Panc1 (cell line): ENCODE data around the gene HRH3. TPM values are rescaled to one million over a fixed set of nuclear protein-coding genes. Genes with fewer than 3 reads are reported as not detected.

Experiments used
- ATAC-seq: fragments of 200-7000 bp; cut with Tn5 transposase; 2 replicates; pipeline ENCODE4 v1.9.1; 2020; ENCODE audit warnings: mild to moderate bottlenecking, moderate library complexity
- BruUV-seq: library from RNA; stranded (reverse); fragments of 400-500 nt; replicated peaks from 2 replicates; lab custom pipeline; 2021; lab: Mats Ljungman, UMichigan
- CTCF ChIA-PET: fragments of 300-600 bp; sonication (Branson Sonifier 250); formaldehyde crosslinking; loops from one replicate; lab custom pipeline; 2022; ENCODE audit warnings: antibody characterized with exemption; lab: Charles Lee
- POLR2A ChIA-PET: fragments of 300-600 bp; sonication (Branson Sonifier 250); formaldehyde crosslinking; loops from one replicate; lab custom pipeline; 2022; ENCODE audit warnings: antibody characterized with exemption; lab: Charles Lee
- DNase-seq: peaks from one replicate; pipeline ENCODE4 v3.0.0-alpha.2; 2010; ENCODE audit warnings: low read depth, low spot score
- H3K27ac ChIP-seq: 2 replicates; pipeline ENCODE4 v1.5.1; 2011; ENCODE audit warnings: mild to moderate bottlenecking, low read length, inconsistent platforms
- H3K27me3 ChIP-seq: fragments of 200-500 bp; sonication (Bioruptor generic); 2 replicates; pipeline ENCODE4 v1.6.0; 2014; ENCODE audit warnings: low read length, inconsistent platforms; ENCODE audit not compliant: control insufficient read depth, insufficient read depth
- H3K36me3 ChIP-seq: fragments of 200-500 bp; sonication (Bioruptor generic); 2 replicates; pipeline ENCODE4 v1.5.1; 2014; ENCODE audit warnings: inconsistent platforms, mild to moderate bottlenecking, low read length, moderate library complexity; ENCODE audit not compliant: control insufficient read depth, insufficient read depth
- H3K4me1 ChIP-seq: 2 replicates; pipeline ENCODE4 v1.5.1; 2011; ENCODE audit warnings: inconsistent platforms, mild to moderate bottlenecking, low read length, moderate library complexity; ENCODE audit not compliant: control insufficient read depth, insufficient read depth
- H3K4me3 ChIP-seq, 2 experiments: 2 replicates each; pipeline ENCODE4 v1.5.1; 2011 to 2012; ENCODE audit warnings: low read depth in 2 of 2, low read length in 2 of 2, mild to moderate bottlenecking in 2 of 2, inconsistent platforms in 1 of 2, moderate library complexity in 1 of 2
- H3K9me3 ChIP-seq: fragments of 200-500 bp; sonication (Bioruptor generic); 2 replicates; pipeline ENCODE4 v1.5.1; 2014; ENCODE audit warnings: low read depth, mild to moderate bottlenecking, inconsistent platforms, low read length, moderate library complexity; ENCODE audit not compliant: control insufficient read depth, insufficient read depth
- CTCF ChIP-seq: fragments of 450-650 bp; IDR thresholded peaks from 2 replicates; pipeline ENCODE4 v1.5.1; 2017; ENCODE audit warnings: mild to moderate bottlenecking
- POLR2AphosphoS5 ChIP-seq: IDR thresholded peaks from 2 replicates; pipeline ENCODE4 v1.6.1; 2012; ENCODE audit warnings: mild to moderate bottlenecking, low read depth, low read length, moderate library complexity
- REST ChIP-seq, 2 experiments: IDR thresholded peaks; 2 replicates each; pipeline ENCODE4 v1.6.1; 2011 to 2012; ENCODE audit warnings: low read depth in 2 of 2, control low read depth in 1 of 2, low read length in 1 of 2, mild to moderate bottlenecking in 1 of 2, moderate library complexity in 1 of 2; ENCODE audit not compliant: insufficient read depth in 1 of 2
- SIN3A ChIP-seq: IDR thresholded peaks from 2 replicates; pipeline ENCODE4 v1.6.1; 2012; ENCODE audit warnings: low read depth, mild to moderate bottlenecking, low read length, moderate library complexity, borderline replicate concordance; ENCODE audit not compliant: insufficient read depth
- TCF7L2 ChIP-seq: IDR thresholded peaks from 2 replicates; pipeline ENCODE4 v1.6.1; 2011; ENCODE audit warnings: mild to moderate bottlenecking, low read depth, low read length, inconsistent platforms
- in situ Hi-C: cut with HindIII; loops from 2 replicates; pipeline ENCODE4 v1.10.0; 2016; ENCODE audit warnings: low sequenced_read_pairs, low pct_unique_long_range_greater_than_20kb
- intact Hi-C: fragments of 100-400 bp; cut with micrococcal nuclease; formaldehyde crosslinking; loops from one replicate; pipeline ENCODE4 v1.10.0; 2022; ENCODE audit not compliant: unreplicated experiment
- total RNA-seq: library from RNA; stranded (reverse); gene quantifications from one replicate; pipeline ENCODE4 v1.2.1, GENCODE V29; 2021; ENCODE audit not compliant: unreplicated experiment

The HRH3 gene
- total RNA-seq, 1 experiment from 2014 or later: 0.10 TPM

DNA sequence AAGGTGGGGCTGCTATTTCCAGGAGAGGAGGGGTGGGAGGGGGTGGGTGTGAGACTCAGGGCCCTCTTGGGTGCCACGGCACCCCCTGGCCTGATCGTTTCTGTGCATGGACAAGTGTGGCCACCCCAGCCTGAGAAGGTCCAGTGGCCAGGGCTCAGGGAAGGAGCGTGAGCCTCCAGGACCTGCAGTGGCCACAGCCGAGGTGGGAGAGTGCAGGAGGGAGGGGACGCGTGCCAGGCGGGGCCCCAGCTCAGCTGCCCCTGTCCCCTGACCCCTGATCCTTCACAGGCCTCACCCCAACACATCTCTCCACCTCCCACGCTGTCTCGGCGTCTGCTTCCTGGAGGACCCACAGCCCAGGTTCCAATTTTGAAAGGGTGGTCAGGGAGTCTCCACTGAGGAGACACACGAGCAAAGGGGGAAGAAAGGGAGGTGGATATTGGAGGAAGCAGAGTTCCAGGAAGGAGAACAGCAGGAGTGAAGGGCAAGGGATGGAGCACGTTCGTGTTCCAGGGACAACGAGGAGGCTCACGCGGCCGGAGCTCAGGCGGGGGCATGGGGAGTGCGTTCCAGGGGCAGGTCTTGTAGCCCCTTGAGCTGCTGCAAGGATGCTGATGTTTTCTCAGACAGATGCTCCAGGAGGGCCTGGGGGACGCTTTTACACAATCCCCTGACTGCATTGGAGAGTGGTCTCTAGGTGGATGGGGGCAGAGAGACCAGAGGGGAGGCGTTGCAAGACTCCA lies 4.2 kb upstream of the HRH3 start:
- intact Hi-C loops: no loop called here
- POLR2A ChIA-PET: no interaction called here
- H3K4me1 ChIP-seq: no peaks in the 10 kb centered on the region; the same call in none of the 2 replicates
- CTCF ChIA-PET: no interaction called here
- in situ Hi-C loops: no loop called here
- no TSS peak for BruUV-seq
- no peaks in the 10 kb centered on the region for H3K36me3 ChIP-seq
- H3K27me3 ChIP-seq: no peaks in the 10 kb centered on the region; the same call in 1 of the 2 replicates
- H3K9me3 ChIP-seq: no peaks in the 10 kb centered on the region
- ATAC-seq: no peak
- no peak overlapping the region for H3K4me3 ChIP-seq
- H3K27ac ChIP-seq: no peak overlapping the region
- TF ChIP-seq REST (IDR thresholded peaks at IDR 0.05; ENCODE audit: insufficient read depth in 1 of 2, low read depth in 2 of 2, low read length in 1 of 2): no peak
- DNase-seq: no peak

GRCh38 chr20:62223571-62223970 lies 3.5 kb upstream of the HRH3 start:
- Histone ChIP-seq H3K36me3 (no peaks in the 10 kb centered on the region), H3K4me3 (no peak overlapping the region), H3K9me3 (no peaks in the 10 kb centered on the region), H3K27ac (no peak overlapping the region), H3K27me3 (no peaks in the 10 kb centered on the region; the same call in 1 of the 2 replicates), H3K4me1 (no peaks in the 10 kb centered on the region; the same call in none of the 2 replicates)
- CTCF ChIA-PET: no interaction called here
- POLR2A ChIA-PET: no interaction called here
- no peak for ATAC-seq
- TF ChIP-seq TCF7L2 (no peak), POLR2AphosphoS5 (no peak), REST (IDR thresholded peaks at IDR 0.05; ENCODE audit: insufficient read depth in 1 of 2, low read depth in 2 of 2, low read length in 1 of 2) (no peak), SIN3A (no peak), CTCF (no peak)
- no peak for DNase-seq
- intact Hi-C loops: no loop called here
- in situ Hi-C loops: no loop called here
- BruUV-seq: no TSS peak
